Lower lobe of right lung (tissue), 2 donors: Measurements from ENCODE around the gene MST1. TPM values are rescaled to one million over a fixed set of nuclear protein-coding genes. Genes with fewer than 3 reads are reported as not detected.

ENCODE experiments used
- ATAC-seq, 2 donors: fragments of 200-7000 bp; cut with Tn5 transposase; one replicate each; pipeline ENCODE4 v1.9.1; 2020 to 2022; ENCODE audit warnings: mild to moderate bottlenecking in 2 of 2, moderate library complexity in 2 of 2
- DNase-seq: peaks from one replicate; pipeline ENCODE4 v3.0.0-alpha.2; 2020
- H3K27ac ChIP-seq: fragments of 200-600 bp; one replicate; pipeline ENCODE4 v1.8.0; 2022
- H3K27me3 ChIP-seq: fragments of 200-600 bp; one replicate; pipeline ENCODE4 v1.8.0; 2022; ENCODE audit warnings: low read depth
- H3K36me3 ChIP-seq: fragments of 200-600 bp; one replicate; pipeline ENCODE4 v1.8.0; 2022; ENCODE audit warnings: mild to moderate bottlenecking
- H3K4me1 ChIP-seq: fragments of 200-600 bp; one replicate; pipeline ENCODE4 v1.8.0; 2022
- H3K4me3 ChIP-seq: fragments of 200-600 bp; one replicate; pipeline ENCODE4 v1.8.0; 2022; ENCODE audit warnings: mild to moderate bottlenecking
- H3K9me3 ChIP-seq: fragments of 200-600 bp; one replicate; pipeline ENCODE4 v1.8.0; 2022
- CTCF ChIP-seq: fragments of 200-600 bp; IDR thresholded peaks from one replicate; pipeline ENCODE4 v1.8.0; 2022; ENCODE audit warnings: antibody characterized with exemption, mild to moderate bottlenecking
- intact Hi-C: fragments of 100-400 bp; cut with DNase I; formaldehyde crosslinking; loops from one replicate; pipeline ENCODE4 v1.11.0; 2022
- total RNA-seq: library from RNA; stranded (reverse); fragmentation: NEBNext Ultra II Directional; extraction: Animal tissue kit (Norgen Biotek cat#: 25700); gene quantifications from one replicate; pipeline ENCODE4 v1.2.1, GENCODE V29; 2021
- donor health status: DM: no; HTN: yes; CAD: no; lungs with severe emphysema.

Gene MST1
- total RNA-seq, 1 donor from 2014 or later, result 17.5 TPM

- no peak for ATAC-seq
- no peak for DNase-seq
- H3K27ac ChIP-seq, result no peak overlapping the region
- H3K4me3 ChIP-seq, result no peak overlapping the region
- H3K36me3 ChIP-seq, result no peaks in the 10 kb centered on the region
- H3K4me1 ChIP-seq, result no peaks in the 10 kb centered on the region
- H3K9me3 ChIP-seq, result no peaks in the 10 kb centered on the region
- intact Hi-C loops, result no loop called here
- TF ChIP-seq CTCF, result no peak
- H3K27me3 ChIP-seq, result no peaks in the 10 kb centered on the region
These were observed 39.1 kb downstream of the MST1 start for GRCh38 chr3:49650177-49650576.

GRCh38 chr3:49649576-49649975 lies 39.7 kb downstream of the MST1 start:
- no peaks in the 10 kb centered on the region for H3K27me3 ChIP-seq
- H3K4me1 ChIP-seq, result no peaks in the 10 kb centered on the region
- intact Hi-C loops, result no loop called here
- ATAC-seq (no peak), DNase-seq (no peak)
- no peaks in the 10 kb centered on the region for H3K9me3 ChIP-seq
- no peak for TF ChIP-seq CTCF
- H3K36me3 ChIP-seq, result no peaks in the 10 kb centered on the region
- H3K27ac ChIP-seq, result no peak overlapping the region
- H3K4me3 ChIP-seq, result no peak overlapping the region

GRCh38 chr3:49648354-49649019 lies 40.8 kb downstream of the MST1 start:
- H3K27ac ChIP-seq, result no peak overlapping the region

DNA sequence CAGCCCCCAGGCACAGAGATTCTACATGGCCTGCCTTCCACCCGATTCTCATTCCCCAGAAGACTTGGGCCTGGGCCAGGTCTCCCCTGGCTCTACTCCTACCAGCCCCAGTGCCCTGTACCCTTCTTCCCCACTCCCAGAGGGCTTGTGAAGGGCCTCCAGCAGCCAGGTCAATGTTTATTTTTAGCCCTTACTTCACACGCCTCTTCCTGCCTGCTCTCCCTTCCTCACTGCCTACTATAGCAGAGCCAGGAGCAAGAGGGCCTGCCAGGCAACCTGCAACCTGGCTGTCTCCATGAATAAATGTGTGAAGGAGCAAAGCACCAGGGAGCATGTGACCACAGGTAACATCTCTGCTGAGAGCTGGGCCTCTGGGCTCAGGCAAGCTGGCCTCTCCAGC lies 41.5 kb downstream of the MST1 start:
- H3K36me3 ChIP-seq, result no peaks in the 10 kb centered on the region

More at GRCh38 chr3:49648354-49649019, 40.8 kb downstream of the MST1 start:
- TF ChIP-seq CTCF, result no peak
- no peak for ATAC-seq
- Histone ChIP-seq H3K4me3 (no peak overlapping the region), H3K27me3 (no peaks in the 10 kb centered on the region), H3K9me3 (no peaks in the 10 kb centered on the region), H3K36me3 (no peaks in the 10 kb centered on the region), H3K4me1 (no peaks in the 10 kb centered on the region)
- intact Hi-C loops, result no loop called here
- no peak for DNase-seq

GRCh38 chr3:49646236-49646635 lies 43.0 kb downstream of the MST1 start:
- Histone ChIP-seq H3K27ac (no peak overlapping the region), H3K36me3 (no peaks in the 10 kb centered on the region), H3K4me3 (no peak overlapping the region), H3K9me3 (no peaks in the 10 kb centered on the region), H3K27me3 (no peaks in the 10 kb centered on the region), H3K4me1 (no peaks in the 10 kb centered on the region)
- DNase-seq (no peak), ATAC-seq (no peak)
- TF ChIP-seq CTCF, result no peak
- intact Hi-C loops, result no loop called here

More for the DNA sequence above, 41.5 kb downstream of the MST1 start:
- Histone ChIP-seq H3K27ac (no peak overlapping the region), H3K9me3 (no peaks in the 10 kb centered on the region), H3K4me1 (no peaks in the 10 kb centered on the region), H3K4me3 (no peak overlapping the region), H3K27me3 (no peaks in the 10 kb centered on the region)
- DNase-seq (no peak), ATAC-seq (peak; percentile 17 to 18)
- TF ChIP-seq CTCF, result no peak
- intact Hi-C loops, result no loop called here
